ENCODE data around the gene CEP128.
A peak's percentile ranks its signal among the peaks of the same experiment; 100 is the strongest.

Gene CEP128

DNA sequence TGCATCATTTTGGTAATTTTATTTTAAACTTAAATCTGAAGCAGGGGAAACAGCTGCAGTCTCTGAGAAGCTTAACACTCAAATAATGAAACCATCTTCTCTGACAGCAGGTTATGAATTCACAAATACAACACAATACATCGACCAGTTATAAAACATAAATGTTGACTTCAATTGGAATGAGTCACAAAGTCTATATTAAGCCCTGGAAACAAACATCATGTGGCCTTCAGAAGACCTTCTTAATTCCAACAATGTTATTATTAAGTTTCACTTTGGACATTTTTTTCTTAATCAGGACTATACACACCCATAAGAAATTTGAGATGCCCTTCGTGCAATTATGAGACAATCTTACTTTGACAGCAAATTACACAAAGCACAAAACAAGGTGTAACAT lies 68.9 kb downstream of the CEP128 start:
- DNase-seq, result no peak

DNA sequence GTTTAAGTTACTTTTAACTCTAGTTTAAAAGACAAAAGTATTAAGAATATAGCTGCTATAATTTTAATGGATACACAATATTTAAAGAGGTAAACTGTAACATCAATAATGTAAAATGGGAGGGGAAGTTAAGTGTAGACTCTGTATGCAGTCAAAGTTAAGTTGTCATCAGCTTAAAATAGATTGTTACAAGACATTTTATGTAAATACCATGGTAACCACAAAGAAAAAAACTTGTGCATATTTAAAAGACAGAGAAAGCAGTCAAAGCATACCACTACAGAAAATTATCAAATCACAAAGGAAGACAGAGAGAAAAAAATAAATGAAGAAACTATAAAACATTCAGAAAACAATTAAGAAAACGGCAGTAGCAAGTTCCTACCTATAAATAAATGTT lies 73.3 kb downstream of the CEP128 start:
- no peak for DNase-seq

DNA sequence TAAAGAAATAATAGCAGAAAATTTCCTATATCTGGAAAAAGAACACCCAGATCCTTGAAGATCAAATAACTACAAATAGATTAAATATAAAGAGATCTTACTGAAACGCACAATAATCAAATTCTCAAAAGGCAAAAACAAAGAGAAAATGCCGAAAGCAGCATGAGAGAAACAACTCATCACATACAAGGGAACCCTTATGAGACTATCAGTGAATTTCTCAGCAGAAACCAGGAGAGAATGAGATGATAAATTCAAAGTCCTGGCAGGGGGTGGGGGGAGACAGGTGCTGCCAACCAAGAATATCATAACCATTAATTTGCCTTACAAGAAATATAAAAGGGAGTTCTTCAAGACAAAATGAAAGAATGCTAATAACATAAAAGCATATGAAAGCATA lies 73.7 kb downstream of the CEP128 start:
- no peak for DNase-seq

DNA sequence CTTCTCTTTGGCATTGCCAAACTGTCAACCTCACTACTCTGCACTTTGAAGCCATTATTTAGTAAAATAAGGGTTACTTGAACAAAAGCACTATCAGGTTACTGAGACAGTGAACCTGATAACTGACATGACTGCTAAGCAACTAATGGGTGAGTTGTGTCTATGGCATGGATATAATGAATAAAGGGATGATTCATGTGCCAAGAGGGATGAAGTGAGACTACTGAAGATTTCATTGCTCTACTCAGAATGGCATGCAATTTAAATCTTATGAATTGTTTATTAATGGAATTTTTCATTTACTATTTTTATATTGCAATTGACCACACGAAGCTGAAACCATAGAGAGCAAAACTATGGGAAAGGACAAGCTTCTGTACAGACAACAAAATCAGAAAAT lies 74.4 kb downstream of the CEP128 start:
- DNase-seq, result no peak

DNA sequence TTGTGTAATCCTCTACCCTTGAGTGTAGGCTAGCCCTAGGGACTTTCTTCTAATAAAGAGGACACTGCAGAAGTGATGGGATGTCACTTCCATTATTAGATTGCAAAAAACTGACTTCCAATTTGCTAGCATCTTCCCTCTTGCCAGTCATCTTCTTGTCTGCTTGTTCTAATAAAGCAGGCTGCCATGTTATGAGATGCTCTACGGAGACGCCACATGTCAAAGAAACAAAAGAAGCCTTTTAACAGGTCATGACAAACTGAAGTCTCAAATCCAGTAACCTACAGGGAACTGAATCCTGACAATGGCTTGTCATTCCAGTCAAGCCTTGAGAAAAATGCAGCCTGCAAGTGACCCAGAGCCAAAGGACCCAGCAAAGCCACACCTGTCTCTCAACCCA lies 76.0 kb downstream of the CEP128 start:
- no peak for DNase-seq

DNA sequence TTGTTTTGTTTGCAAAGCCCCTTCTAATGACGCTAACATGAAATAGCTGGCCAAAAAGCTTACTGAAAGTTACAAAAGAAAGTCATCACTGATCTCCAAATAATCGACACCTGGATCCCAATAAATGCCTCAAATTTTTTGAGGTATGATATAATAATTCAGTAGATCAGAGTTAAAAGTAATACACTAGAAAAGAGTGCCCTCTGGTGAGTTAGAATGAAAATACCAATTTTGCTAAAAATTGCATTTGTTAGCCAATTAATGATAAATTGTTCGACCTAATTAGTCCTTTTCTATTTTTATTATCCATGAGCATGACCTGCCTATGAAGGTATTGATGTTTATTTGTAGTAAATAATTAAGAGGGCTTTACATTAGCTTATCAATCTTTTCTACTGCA lies 78.6 kb downstream of the CEP128 start:
- no peak for DNase-seq

DNA sequence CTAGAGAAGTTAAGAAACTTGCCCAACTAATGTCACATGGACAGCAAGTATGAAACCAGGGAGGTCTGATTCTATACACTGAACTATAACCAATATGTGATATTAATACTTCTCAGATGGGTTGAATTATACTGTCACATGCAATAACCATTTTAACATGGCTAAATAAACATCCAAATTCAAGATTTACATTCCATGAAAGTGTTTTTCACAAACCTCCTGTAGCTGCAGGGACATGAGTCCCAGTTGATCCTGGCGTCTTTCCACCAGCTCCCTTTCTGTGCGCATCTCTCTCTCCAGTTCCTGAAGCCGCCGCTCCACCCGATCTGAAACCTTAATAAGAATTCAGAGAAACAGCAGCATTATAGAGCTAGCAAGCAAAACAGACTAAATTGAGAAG lies 79.0 kb downstream of the CEP128 start:
- no peak for DNase-seq

DNA sequence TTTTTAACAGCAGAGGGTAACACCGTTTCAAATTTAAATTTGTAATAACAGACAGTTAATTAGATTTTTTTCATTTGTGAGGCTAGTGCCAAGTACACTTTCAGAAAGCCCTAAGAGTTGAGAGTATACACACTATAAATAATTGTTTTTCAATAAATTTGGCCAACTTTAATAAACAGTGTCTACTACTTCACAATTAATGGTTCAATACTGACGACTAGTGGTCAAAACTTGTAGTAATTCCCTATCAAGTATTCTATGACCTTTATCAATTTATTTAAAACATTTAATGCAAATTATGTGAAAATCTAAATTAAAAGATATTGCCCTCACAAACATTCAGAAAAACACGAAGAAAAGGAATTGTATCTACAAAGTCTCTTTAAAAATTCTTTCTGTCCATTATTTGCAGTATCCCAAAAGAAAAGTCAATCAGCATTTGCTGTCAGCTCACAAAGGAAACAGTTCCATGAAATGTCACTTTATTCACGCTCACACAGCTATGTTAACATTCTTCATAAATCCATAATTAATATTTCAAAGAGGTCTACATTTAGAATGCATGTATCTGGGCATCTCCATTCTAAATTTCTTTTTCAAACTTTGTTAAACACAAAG lies 91.2 kb downstream of the CEP128 start:
- peak; percentile 51 for DNase-seq

DNA sequence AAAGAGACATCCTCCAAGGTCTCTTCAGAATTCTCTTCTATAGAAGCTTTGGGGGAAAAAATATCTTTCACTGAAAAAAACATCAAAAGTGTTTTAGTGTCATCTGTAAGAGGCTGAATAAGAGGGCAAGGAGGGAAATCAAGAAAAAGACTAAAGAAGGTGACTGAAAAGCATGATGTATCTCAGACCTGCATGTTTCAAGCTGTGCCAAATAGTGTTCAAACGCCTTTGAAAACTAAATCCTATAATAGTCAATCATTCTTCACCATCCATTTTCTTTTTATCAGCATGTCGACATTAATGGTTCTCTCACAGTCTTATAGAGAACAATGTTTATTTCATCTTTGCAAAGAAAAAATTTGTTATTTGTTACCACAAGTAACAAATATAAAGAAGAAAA lies 94.5 kb downstream of the CEP128 start:
- DNase-seq, result no peak

DNA sequence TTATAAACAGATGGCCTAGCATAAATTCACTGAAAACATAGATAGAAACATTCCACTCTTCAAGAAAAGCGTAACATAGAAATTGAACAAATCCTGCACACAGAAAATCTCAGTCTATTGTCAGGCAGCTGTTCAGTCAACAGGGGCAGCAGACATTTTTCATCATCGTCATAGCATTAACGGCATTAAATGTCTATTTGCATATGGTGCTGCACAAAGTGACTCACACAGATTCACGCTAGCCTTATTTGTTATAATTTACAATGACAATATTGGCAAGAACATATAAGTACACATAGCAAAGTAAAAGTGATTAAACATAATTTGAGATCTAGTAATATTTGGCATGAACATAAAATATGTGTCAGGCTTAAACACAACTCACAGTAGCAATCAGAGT lies 95.7 kb downstream of the CEP128 start:
- DNase-seq, result no peak

DNA sequence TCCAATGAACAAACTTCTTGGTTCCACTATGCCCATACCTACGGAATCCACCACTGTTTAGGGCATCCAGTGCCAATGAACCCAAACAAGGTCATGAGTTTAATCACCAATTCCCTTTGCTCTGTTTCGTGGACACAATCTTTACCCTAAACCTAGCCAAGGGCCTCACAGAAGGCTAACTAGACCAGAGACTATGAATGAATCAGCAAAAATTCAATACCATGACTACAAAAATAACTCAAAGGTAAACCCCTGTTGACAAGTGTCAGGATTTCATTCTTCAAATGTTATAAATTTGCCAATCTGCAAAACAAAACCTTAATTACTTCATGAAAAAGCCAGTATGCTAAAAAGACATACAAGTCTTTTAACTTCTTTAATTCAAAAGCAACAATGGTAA lies 96.7 kb downstream of the CEP128 start:
- no peak for DNase-seq

DNA sequence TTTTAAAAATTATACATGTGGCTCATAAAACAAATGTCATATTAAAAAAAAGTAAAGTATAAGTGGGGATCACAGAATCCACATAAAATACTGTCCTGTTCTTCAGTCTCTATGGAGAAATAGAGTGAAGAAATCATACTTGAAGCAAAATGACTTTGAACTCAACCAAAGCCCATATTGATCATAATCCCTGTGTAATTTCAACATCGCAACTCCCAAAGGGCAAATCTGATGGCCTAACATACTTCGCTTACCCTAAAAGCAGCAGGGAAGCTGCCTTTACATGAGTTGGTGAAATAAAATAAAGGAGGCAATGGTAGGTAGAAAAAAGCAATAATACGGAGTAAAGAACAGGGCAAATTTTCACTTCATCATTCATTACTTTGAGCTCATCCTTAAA lies 101.8 kb downstream of the CEP128 start:
- DNase-seq, result no peak

DNA sequence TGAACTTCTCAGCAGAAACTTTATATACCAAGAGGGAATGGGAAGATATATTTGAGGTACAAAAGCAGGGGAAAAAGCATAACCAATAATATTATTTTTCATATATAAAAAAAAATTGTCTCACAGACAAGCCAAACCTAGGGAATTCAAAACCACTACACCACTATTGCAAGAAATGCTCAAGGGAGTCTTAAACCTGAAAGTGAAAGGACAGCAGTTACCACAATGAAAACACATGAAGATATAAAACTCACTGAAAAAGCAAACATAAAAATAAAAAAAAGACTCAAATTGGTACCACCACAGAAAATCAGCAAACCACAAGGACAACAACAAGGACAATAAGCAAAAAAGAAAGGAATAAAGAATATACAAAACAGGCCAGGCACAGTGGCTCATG lies 131.9 kb downstream of the CEP128 start:
- no peak for DNase-seq

DNA sequence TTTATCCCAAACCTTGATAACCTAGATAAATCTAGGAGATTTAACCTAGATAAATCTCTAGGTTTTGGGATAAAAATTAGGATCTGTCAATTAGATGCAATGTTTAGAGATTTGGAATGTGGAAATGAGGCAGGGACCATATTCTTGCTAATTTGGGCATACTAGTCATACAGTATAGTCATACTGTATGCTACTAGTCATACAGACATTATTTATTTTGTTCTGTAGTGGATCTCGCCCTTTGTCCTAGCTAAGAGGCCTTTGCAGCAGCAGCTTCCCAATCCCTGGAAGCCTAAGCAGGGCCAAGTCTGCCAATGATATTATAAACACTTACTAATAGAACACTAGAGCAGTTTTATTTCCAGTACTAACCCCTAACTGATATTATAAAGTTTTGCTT lies 136.4 kb downstream of the CEP128 start:
- no peak for DNase-seq

DNA sequence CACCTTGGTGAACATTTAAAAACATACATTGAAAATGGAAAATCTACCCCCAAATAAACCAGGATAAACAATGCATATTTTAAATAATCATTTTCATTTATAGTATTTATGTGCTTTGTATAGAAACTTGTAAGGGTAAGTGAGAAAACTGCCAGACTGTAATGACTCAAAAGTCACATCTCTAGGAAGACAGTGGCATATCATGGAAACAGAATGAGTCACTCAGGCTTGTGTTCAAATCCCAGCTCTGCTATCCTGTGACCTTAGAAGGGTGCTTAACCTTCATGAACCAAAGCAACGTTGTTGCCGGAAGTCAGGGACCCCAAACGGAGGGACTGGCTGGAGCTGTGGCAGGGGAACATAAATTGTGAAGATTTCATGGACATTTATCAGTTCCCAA lies 142.7 kb downstream of the CEP128 start:
- no peak for DNase-seq

DNA sequence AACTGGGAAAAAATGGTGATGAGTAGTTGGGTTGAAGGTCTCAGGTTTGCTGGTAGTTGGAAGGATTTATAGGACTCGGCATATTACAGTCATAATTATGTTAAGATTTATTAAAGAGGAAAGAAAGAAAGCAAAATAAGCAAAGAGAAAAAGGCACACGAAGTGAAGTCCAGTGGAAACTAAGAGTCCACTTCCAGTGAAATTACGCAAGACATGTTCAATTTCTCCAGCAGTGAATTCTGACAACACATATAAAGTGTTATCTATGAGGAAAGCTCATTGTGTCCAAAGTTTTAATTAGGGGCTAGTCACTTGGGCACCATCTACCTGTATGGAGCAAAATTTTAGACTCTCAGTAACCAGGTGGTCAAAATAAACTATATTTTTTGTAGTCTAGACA lies 143.3 kb downstream of the CEP128 start:
- no peak for DNase-seq

DNA sequence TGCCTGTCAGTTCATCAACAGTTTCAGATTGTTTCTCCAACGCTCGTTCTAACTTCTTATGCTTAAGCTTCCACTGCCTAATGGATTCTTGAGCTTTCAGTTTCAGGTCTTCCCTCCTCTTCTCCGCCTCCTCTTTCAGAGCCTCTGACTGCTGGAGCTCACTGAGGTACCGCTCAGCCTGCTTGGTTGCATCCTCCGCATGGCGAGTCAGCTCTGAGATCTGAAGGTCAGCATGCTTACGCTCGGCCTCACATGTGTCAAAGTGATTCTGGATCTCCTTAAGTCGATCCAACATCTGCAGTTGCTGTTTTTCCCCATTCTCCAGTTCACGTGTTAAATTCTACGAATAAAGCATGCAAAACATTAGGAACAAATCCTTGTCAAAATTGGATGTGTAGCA lies 148.8 kb downstream of the CEP128 start:
- no peak for DNase-seq

DNA sequence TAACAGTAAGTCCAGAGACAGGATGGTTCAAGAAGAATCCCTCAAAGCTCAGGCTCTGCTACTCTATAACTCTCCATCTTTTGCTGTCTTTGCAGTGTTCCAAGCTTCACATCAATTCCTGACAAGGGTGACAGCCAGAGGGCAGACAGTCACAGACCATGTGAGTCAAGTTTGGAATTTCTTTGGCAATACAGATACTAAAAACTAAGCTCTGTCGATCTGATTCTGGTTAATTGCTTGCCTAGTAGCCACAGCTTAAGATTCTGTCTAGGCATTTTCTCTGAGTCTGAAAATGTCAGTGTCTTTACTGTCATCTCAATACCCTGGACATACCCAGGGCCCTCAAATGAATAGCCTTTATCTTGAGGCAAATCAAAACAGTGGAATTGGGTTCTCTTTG lies 153.7 kb downstream of the CEP128 start:
- DNase-seq, result no peak

DNA sequence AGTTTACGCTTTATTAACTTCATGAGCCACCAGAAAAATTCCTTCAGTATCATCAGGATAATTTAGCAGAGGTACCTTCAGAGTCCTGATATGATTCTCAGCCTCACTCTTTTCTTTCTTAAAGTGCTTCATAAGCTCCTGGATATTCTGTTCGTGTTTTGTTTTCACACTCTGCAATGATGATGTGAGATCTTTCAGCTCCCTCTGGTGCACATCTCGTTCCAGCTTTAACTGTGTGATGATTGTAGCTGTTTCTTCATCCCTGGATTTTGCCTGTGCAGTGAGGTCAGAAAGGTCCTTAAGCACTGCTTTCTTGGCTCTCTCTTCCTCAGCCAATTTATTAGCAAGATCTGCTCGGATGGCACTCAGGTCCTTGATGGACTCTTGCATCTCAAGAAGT lies 156.7 kb downstream of the CEP128 start:
- DNase-seq, result no peak

DNA sequence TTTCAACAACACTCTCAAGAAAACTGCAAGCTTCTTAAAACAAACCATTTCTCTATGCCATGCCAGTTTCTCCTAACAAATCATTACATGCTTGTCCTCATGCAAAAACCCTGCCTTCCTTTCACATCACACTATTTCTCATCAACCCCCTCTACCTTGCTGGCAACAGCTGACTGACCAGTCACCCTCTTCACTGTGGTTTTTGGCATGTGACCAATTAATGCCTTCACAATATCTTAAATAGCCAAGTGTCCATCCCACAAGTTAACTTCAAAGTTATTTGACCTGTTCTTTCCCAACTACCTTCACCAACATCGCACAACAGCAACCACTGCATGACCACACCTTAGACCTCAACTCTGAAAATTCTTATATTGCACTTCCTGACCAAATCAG lies 159.6 kb downstream of the CEP128 start:
- DNase-seq, result no peak

DNA sequence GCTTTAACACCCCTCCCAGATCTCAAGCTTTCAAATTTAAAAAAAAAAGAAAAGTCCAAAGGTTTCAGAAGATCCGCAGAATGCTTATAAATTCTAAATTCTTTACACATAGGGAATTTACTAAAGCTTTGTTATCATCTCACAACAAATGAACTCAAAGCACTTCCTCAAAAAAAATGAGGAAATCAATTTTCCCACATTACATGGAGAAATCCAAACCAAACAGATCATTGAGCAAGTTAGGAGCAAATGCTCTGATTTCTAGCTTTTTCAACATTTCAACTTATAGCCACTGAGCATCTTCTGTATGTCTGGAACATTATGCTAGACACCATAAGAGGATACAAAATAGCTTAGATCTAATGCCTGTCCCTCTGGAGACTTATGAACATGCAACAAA lies 161.0 kb downstream of the CEP128 start:
- DNase-seq, result peak; percentile 57

DNA sequence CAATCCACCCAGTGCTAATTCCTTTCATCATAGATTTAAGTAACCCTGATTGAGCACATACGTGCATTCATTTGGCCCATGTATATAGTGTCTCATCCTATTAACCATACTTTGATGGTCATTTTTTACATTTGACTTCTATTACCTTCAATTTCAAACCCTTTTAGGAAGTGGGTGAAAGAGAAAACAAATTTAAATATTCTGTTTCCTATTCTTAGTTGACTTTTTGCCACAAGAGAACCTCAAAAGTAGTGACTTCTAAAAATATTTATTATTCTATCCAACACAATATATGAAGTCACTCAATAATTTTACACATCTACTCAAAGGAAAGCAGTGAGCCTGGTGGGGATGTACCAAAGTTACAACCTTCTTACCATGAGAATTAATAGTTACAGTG lies 164.9 kb downstream of the CEP128 start:
- DNase-seq, result no peak

DNA sequence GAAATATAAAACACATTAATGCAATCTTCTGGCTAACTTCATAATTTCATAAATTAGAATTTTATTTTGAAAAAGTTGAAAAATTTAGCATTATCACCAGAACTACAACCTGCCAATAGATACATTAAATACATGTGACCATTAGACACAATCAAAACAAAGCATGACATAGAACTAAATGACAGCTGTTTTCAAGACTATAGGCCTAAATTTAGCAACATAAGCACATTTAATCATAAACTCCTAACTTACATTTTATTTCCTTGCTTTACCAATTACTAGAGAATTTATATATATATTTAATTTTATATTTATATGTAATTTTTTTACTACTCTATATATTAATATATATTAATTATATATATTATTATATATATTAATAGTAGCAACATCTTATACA lies 165.4 kb downstream of the CEP128 start:
- DNase-seq, result no peak

DNA sequence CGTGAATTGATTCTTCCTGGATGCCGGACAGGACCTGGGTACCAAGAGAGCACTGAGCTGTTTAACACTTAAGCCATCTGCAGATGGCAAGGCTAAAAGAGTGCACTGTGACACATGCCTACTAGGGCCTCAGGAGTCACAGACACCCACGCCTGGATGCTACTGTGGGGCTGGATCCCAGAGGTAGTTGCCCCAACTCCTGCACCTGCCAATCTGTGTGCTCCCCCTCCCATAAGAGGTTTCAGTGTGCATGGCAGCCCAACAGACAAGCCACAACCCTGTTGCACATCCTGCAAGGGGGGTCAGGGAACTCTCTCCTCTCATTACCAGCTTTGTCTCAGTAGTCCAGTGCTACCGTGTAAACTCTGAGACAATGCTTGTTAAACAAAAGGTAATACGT lies 169.0 kb downstream of the CEP128 start:
- no peak for DNase-seq

DNA sequence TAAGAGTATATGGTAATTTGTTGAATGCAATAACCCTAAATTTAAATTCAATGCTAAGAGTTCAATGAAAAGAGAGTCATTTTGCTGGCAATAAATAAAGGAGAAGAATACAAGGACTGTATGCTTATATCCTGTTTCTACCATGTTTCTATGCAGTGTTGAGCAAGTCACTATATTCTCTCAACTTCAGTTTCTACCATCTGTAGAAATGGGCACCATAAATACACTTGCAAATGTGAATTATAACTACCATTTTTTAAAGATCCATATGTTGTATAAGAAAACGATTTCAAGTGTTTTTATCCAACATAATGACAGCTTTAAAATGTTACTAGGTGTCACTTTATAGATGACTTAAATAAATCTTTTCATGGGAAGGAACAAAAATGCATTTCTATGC lies 170.3 kb downstream of the CEP128 start:
- DNase-seq, result no peak

All from inflammatory macrophage treated with lipopolysaccharide for 4 hours (primary cell).